ENCODE data around the gene PRKCH.
"Not testable (repeated sequence)": the region's sequence is repeated elsewhere in the genome, so short reads cannot be mapped to it uniquely, and the experiment has no call there.

PRKCH gene

GRCh38 chr14:61525293-61526011, 204.1 kb downstream of the PRKCH start:
- TF ChIP-seq CTCF (IDR thresholded peaks at IDR 0.05; ENCODE audit: low read depth, low read length, missing control alignments) = no peak
- H3K4me3 ChIP-seq (ENCODE audit: low read depth, low read length) = no peak overlapping the region
- DNase-seq (ENCODE audit: low read depth) = peak; percentile 59

- DNase-seq (ENCODE audit: low read depth) = no peak
- no peak overlapping the region for H3K4me3 ChIP-seq (ENCODE audit: low read depth, low read length)
- TF ChIP-seq CTCF (IDR thresholded peaks at IDR 0.05; ENCODE audit: low read depth, low read length, missing control alignments) = no peak
Observed at GRCh38 chr14:61526405-61527312, 205.3 kb downstream of the PRKCH start.

GRCh38 chr14:61527325-61528100, 206.1 kb downstream of the PRKCH start:
- no peak for TF ChIP-seq CTCF (IDR thresholded peaks at IDR 0.05; ENCODE audit: low read depth, low read length, missing control alignments)
- H3K4me3 ChIP-seq (ENCODE audit: low read depth, low read length) = no peak overlapping the region
- DNase-seq (ENCODE audit: low read depth) = no peak

- no peak overlapping the region for H3K4me3 ChIP-seq (ENCODE audit: low read depth, low read length)
- no peak for TF ChIP-seq CTCF (IDR thresholded peaks at IDR 0.05; ENCODE audit: low read depth, low read length, missing control alignments)
- DNase-seq (ENCODE audit: low read depth) = no peak
Observed at GRCh38 chr14:61528591-61529021, 207.2 kb downstream of the PRKCH start.

- not testable (repeated sequence) for H3K4me3 ChIP-seq (ENCODE audit: low read depth, low read length); DNase-seq (ENCODE audit: low read depth)
Observed at GRCh38 chr14:61529360-61529759, 208.0 kb downstream of the PRKCH start.

GRCh38 chr14:61530296-61530695, 208.9 kb downstream of the PRKCH start:
- H3K4me3 ChIP-seq (ENCODE audit: low read depth, low read length) = no peak overlapping the region
- no peak for TF ChIP-seq CTCF (IDR thresholded peaks at IDR 0.05; ENCODE audit: low read depth, low read length, missing control alignments)
- no peak for DNase-seq (ENCODE audit: low read depth)

GRCh38 chr14:61530896-61531295, 209.5 kb downstream of the PRKCH start:
- no peak for TF ChIP-seq CTCF (IDR thresholded peaks at IDR 0.05; ENCODE audit: low read depth, low read length, missing control alignments)
- H3K4me3 ChIP-seq (ENCODE audit: low read depth, low read length) = no peak overlapping the region
- no peak for DNase-seq (ENCODE audit: low read depth)
